Dendritic cell treated with granulocyte-macrophage colony-stimulating factor and Interleukin-4, amounts not matched to agents 40 ng/mL and 50 ng/mL, for 4 days (primary cell): ENCODE results near the gene FBLN2.
"Not testable (repeated sequence)": the region's sequence is repeated elsewhere in the genome, so short reads cannot be mapped to it uniquely, and the experiment has no call there.

Experiments
- H3K27ac Mint-ChIP-seq: one replicate; pipeline ENCODE4 v1.8.0; 2022; ENCODE audit warnings: mild to moderate bottlenecking, mixed read lengths
- H3K27me3 Mint-ChIP-seq: one replicate; pipeline ENCODE4 v1.8.0; 2022; ENCODE audit warnings: mild to moderate bottlenecking, mixed read lengths
- H3K36me3 Mint-ChIP-seq: one replicate; pipeline ENCODE4 v1.8.0; 2022; ENCODE audit warnings: low read depth, mixed read lengths
- H3K4me1 Mint-ChIP-seq: one replicate; pipeline ENCODE4 v1.8.0; 2022; ENCODE audit warnings: low read depth, mixed read lengths
- H3K4me3 Mint-ChIP-seq: one replicate; pipeline ENCODE4 v1.8.0; 2022; ENCODE audit warnings: mild to moderate bottlenecking, moderate library complexity, mixed read lengths
- H3K9me3 Mint-ChIP-seq: one replicate; pipeline ENCODE4 v1.8.0; 2022; ENCODE audit warnings: mixed read lengths
- intact Hi-C: fragments of 100-400 bp; cut with micrococcal nuclease; formaldehyde crosslinking; loops from one replicate; pipeline ENCODE4 v1.15.0; 2022

The FBLN2 gene

GRCh38 chr3:13519006-13519791 is 29.7 kb upstream of the FBLN2 start:
- peaks cover 1% of the 10 kb centered on the region for H3K27me3 Mint-ChIP-seq
- H3K4me1 Mint-ChIP-seq, result no peaks in the 10 kb centered on the region
- no peak overlapping the region for H3K4me3 Mint-ChIP-seq
- intact Hi-C loops, result no loop called here
- H3K9me3 Mint-ChIP-seq, result no peaks in the 10 kb centered on the region
- H3K36me3 Mint-ChIP-seq, result no peaks in the 10 kb centered on the region
- H3K27ac Mint-ChIP-seq, result no peak overlapping the region

- intact Hi-C loops, result no loop called here
- Mint-ChIP-seq H3K9me3 (no peaks in the 10 kb centered on the region), H3K27me3 (peaks cover 1% of the 10 kb centered on the region), H3K27ac (no peak overlapping the region), H3K4me1 (no peaks in the 10 kb centered on the region), H3K36me3 (no peaks in the 10 kb centered on the region), H3K4me3 (no peak overlapping the region)
Measured at GRCh38 chr3:13520326-13520880, 28.5 kb upstream of the FBLN2 start.

- Mint-ChIP-seq H3K36me3 (no peaks in the 10 kb centered on the region), H3K4me1 (no peaks in the 10 kb centered on the region), H3K4me3 (no peak overlapping the region), H3K27me3 (peaks cover 4% of the 10 kb centered on the region), H3K27ac (no peak overlapping the region), H3K9me3 (no peaks in the 10 kb centered on the region)
- intact Hi-C loops, result no loop called here
Measured at GRCh38 chr3:13521309-13521708, 27.6 kb upstream of the FBLN2 start.

- H3K9me3 Mint-ChIP-seq, H3K4me1 Mint-ChIP-seq, intact Hi-C loops, H3K4me3 Mint-ChIP-seq, H3K36me3 Mint-ChIP-seq, H3K27ac Mint-ChIP-seq, H3K27me3 Mint-ChIP-seq: not testable (repeated sequence)
Measured at GRCh38 chr3:13521749-13522148, 27.2 kb upstream of the FBLN2 start.

- intact Hi-C loops, result no loop called here
- Mint-ChIP-seq H3K4me3 (no peak overlapping the region), H3K4me1 (no peaks in the 10 kb centered on the region), H3K27me3 (peaks cover 4% of the 10 kb centered on the region), H3K9me3 (no peaks in the 10 kb centered on the region), H3K27ac (no peak overlapping the region), H3K36me3 (no peaks in the 10 kb centered on the region)
Measured at GRCh38 chr3:13522236-13522635, 26.7 kb upstream of the FBLN2 start.

- intact Hi-C loops, result no loop called here
- Mint-ChIP-seq H3K27me3 (peaks cover 4% of the 10 kb centered on the region), H3K4me1 (no peaks in the 10 kb centered on the region), H3K4me3 (no peak overlapping the region), H3K9me3 (no peaks in the 10 kb centered on the region), H3K27ac (no peak overlapping the region), H3K36me3 (no peaks in the 10 kb centered on the region)
Measured at GRCh38 chr3:13524979-13525669, 23.8 kb upstream of the FBLN2 start.

- Mint-ChIP-seq H3K36me3 (no peaks in the 10 kb centered on the region), H3K27ac (no peak overlapping the region), H3K4me1 (no peaks in the 10 kb centered on the region), H3K4me3 (no peak overlapping the region), H3K27me3 (peaks cover 4% of the 10 kb centered on the region), H3K9me3 (no peaks in the 10 kb centered on the region)
- intact Hi-C loops, result no loop called here
Measured at GRCh38 chr3:13525827-13526625, 22.9 kb upstream of the FBLN2 start.

GRCh38 chr3:13526626-13526949 is 22.3 kb upstream of the FBLN2 start:
- Mint-ChIP-seq H3K4me1 (no peaks in the 10 kb centered on the region), H3K27ac (no peak overlapping the region), H3K36me3 (no peaks in the 10 kb centered on the region), H3K9me3 (no peaks in the 10 kb centered on the region), H3K27me3 (peaks cover 4% of the 10 kb centered on the region), H3K4me3 (no peak overlapping the region)
- intact Hi-C loops, result no loop called here

- H3K9me3 Mint-ChIP-seq, result no peaks in the 10 kb centered on the region
- intact Hi-C loops, result no loop called here
- H3K27me3 Mint-ChIP-seq, result peaks cover 2% of the 10 kb centered on the region
- no peak overlapping the region for H3K4me3 Mint-ChIP-seq
- no peak overlapping the region for H3K27ac Mint-ChIP-seq
- H3K4me1 Mint-ChIP-seq, result no peaks in the 10 kb centered on the region
- H3K36me3 Mint-ChIP-seq, result no peaks in the 10 kb centered on the region
Measured at GRCh38 chr3:13528217-13528867, 20.6 kb upstream of the FBLN2 start.

GRCh38 chr3:13529196-13530112 is 19.5 kb upstream of the FBLN2 start:
- intact Hi-C loops, result no loop called here
- peaks cover 2% of the 10 kb centered on the region for H3K27me3 Mint-ChIP-seq
- H3K4me3 Mint-ChIP-seq, result no peak overlapping the region
- H3K9me3 Mint-ChIP-seq, result no peaks in the 10 kb centered on the region
- H3K4me1 Mint-ChIP-seq, result no peaks in the 10 kb centered on the region
- H3K27ac Mint-ChIP-seq, result no peak overlapping the region
- no peaks in the 10 kb centered on the region for H3K36me3 Mint-ChIP-seq

- Mint-ChIP-seq H3K9me3 (no peaks in the 10 kb centered on the region), H3K4me3 (no peak overlapping the region), H3K36me3 (no peaks in the 10 kb centered on the region), H3K27me3 (peaks cover 2% of the 10 kb centered on the region), H3K4me1 (no peaks in the 10 kb centered on the region), H3K27ac (no peak overlapping the region)
- intact Hi-C loops, result no loop called here
Measured at GRCh38 chr3:13530241-13531009, 18.5 kb upstream of the FBLN2 start.

GRCh38 chr3:13532085-13532484 is 16.8 kb upstream of the FBLN2 start:
- Mint-ChIP-seq H3K4me1 (peaks cover 6% of the 10 kb centered on the region), H3K27ac (no peak overlapping the region), H3K27me3 (peaks cover 5% of the 10 kb centered on the region), H3K4me3 (no peak overlapping the region), H3K36me3 (no peaks in the 10 kb centered on the region), H3K9me3 (no peaks in the 10 kb centered on the region)
- intact Hi-C loops, result no loop called here
